A673 (cell line): Measurements from ENCODE around the gene ODAD3.

ENCODE experiments used
- EZH2 ChIP-seq: fragments of 200-600 bp; sonication (generic); IDR thresholded peaks from 2 replicates; pipeline ENCODE4 v1.6.1; 2017; ENCODE audit warnings: borderline replicate concordance, low read depth, mild to moderate bottlenecking, mixed read lengths, antibody characterized with exemption, low read length; ENCODE audit not compliant: poor library complexity, severe bottlenecking
- TF ChIP-seq, protein P1 (sequence below): fragments of 300-800, 200-600 bp; sonication (generic); conservative IDR thresholded peaks from 2 replicates; pipeline ENCODE4 v1.5.1; 2017; ENCODE audit warnings: low read depth, mild to moderate bottlenecking, antibody characterized with exemption, low read length, moderate library complexity, mixed read lengths

GRCh38 chr19:11435057-11435832 is at the start of gene ODAD3, which contains the start of gene PRKCSH:
- TF ChIP-seq, protein P1, sequence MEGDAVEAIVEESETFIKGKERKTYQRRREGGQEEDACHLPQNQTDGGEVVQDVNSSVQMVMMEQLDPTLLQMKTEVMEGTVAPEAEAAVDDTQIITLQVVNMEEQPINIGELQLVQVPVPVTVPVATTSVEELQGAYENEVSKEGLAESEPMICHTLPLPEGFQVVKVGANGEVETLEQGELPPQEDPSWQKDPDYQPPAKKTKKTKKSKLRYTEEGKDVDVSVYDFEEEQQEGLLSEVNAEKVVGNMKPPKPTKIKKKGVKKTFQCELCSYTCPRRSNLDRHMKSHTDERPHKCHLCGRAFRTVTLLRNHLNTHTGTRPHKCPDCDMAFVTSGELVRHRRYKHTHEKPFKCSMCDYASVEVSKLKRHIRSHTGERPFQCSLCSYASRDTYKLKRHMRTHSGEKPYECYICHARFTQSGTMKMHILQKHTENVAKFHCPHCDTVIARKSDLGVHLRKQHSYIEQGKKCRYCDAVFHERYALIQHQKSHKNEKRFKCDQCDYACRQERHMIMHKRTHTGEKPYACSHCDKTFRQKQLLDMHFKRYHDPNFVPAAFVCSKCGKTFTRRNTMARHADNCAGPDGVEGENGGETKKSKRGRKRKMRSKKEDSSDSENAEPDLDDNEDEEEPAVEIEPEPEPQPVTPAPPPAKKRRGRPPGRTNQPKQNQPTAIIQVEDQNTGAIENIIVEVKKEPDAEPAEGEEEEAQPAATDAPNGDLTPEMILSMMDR: peak; percentile 91
- TF ChIP-seq EZH2: no peak
